K562 (cell line): Measurements from ENCODE around the gene SPEG. TPM values are rescaled to one million over a fixed set of nuclear protein-coding genes. Genes with fewer than 3 reads are reported as not detected.
A peak's percentile ranks its signal among the peaks of the same experiment; 100 is the strongest.

Experiments
- ARHGAP35 ChIP-seq: fragments of 450-650 bp; IDR thresholded peaks from 2 replicates; pipeline ENCODE4 v1.6.1; 2018; ENCODE audit not compliant: partially characterized antibody
- ARNT ChIP-seq, 2 experiments: fragments of 450-650 bp; IDR thresholded peaks; 2 replicates each; pipeline ENCODE4 v1.6.1; 2016; ENCODE audit warnings: mild to moderate bottlenecking in 1 of 2
- FOSL1 ChIP-seq: fragments of 200-800 bp; sonication (Bioruptor generic); conservative IDR thresholded peaks from 2 replicates; pipeline ENCODE4 v1.6.1; 2016; ENCODE audit warnings: missing genetic modification characterization, missing compliant biosample characterization
- GABPA ChIP-seq: fragments of 200-800 bp; sonication (Bioruptor generic); conservative IDR thresholded peaks from 2 replicates; pipeline ENCODE4 v1.6.1; 2016; ENCODE audit warnings: low read depth, missing genetic modification characterization, missing compliant biosample characterization
- KAT8 ChIP-seq: fragments of 450-650 bp; IDR thresholded peaks from 2 replicates; pipeline ENCODE4 v1.6.1; 2016; ENCODE audit warnings: low read depth, mild to moderate bottlenecking
- KDM1A ChIP-seq, 2 experiments: fragments of 450-650 bp; IDR thresholded peaks; 2 replicates each; pipeline ENCODE4 v1.6.1; 2016; ENCODE audit warnings: mild to moderate bottlenecking in 2 of 2
- MAFG ChIP-seq: fragments of 450-650 bp; conservative IDR thresholded peaks from 2 replicates; pipeline ENCODE4 v1.6.1; 2016; ENCODE audit warnings: missing genetic modification characterization, missing compliant biosample characterization
- MYNN ChIP-seq, 2 experiments: sonication (generic); formaldehyde crosslinking in 1 of 2; IDR thresholded peaks; 2 replicates each; pipeline versions ENCODE4 v1.5.0 to v1.6.1; 2016 to 2020; ENCODE audit warnings: antibody characterized with exemption in 1 of 2, missing genetic modification reagents in 1 of 2
- XRCC4 ChIP-seq: IDR thresholded peaks from one replicate; pipeline ENCODE4 v1.6.1; 2011; ENCODE audit not compliant: insufficient read depth, insufficient read length; ENCODE audit errors: extremely low read depth
- ZNF408 ChIP-seq: fragments of 250-450 bp; sonication (Bioruptor Pico); IDR thresholded peaks from 2 replicates; pipeline ENCODE4 v1.4.0; 2020; ENCODE audit warnings: low read depth, mild to moderate bottlenecking, moderate library complexity
- polyA plus RNA-seq, 8 experiments: library from polyadenylated mRNA; depleted of rRNA in 4 of 8; stranded (reverse) in 5 of 8; unstranded in 3 of 8; fragments of >200 nt; fragmentation: Nextera tagmentation in 2 of 8; fragmentation: Illumina TruSeq in 1 of 8; extraction: Ambion mirVana in 2 of 8; extraction: Trizol in 1 of 8; gene quantifications; 2 replicates each; pipeline versions ENCODE4 v1.2.1 to v1.2.3, GENCODE V29; 2011 to 2014; ENCODE audit warnings: inconsistent platforms in 1 of 8, missing spikeins in 1 of 8
- total RNA-seq, 7 experiments: library from RNA; depleted of rRNA in 6 of 7; stranded (reverse); fragments of >200 nt in 6 of 7; fragmentation: Illumina TruSeq in 2 of 7; extraction: Trizol in 2 of 7; gene quantifications; 2 replicates each; pipeline versions ENCODE4 v1.2.1 to v1.2.3, GENCODE V29; 2011 to 2021; ENCODE audit warnings: low replicate concordance in 1 of 7
- TF ChIP-seq, protein P1 (sequence below): fragments of 250-450 bp; sonication (Bioruptor Pico); IDR thresholded peaks from 2 replicates; pipeline ENCODE4 v1.4.0; 2020; ENCODE audit warnings: mild to moderate bottlenecking, moderate library complexity, borderline replicate concordance
- TF ChIP-seq, protein P2 (sequence below): IDR thresholded peaks from 2 replicates; pipeline ENCODE4 v1.6.1; 2012; ENCODE audit warnings: low read depth, low read length, improper control_type of control experiment, borderline replicate concordance
- TF ChIP-seq, protein P3 (sequence below): fragments of 250-450 bp; sonication (Bioruptor Pico); IDR thresholded peaks from 2 replicates; pipeline ENCODE4 v1.4.0; 2020; ENCODE audit warnings: mild to moderate bottlenecking, moderate library complexity
- TF ChIP-seq, protein P4 (sequence below), 2 experiments: fragments of 150-350 bp in 1 of 2; IDR thresholded peaks; 2 replicates each; pipeline ENCODE4 v1.6.1; 2012 to 2016; ENCODE audit warnings: low read depth in 2 of 2, low read length in 2 of 2, mild to moderate bottlenecking in 1 of 2, moderate library complexity in 1 of 2

SPEG gene
- total and polyA plus RNA-seq, 9 of the 15 experiments (the other 6 are each of a cell fraction or from before 2014, with no cell fraction given) = 0.49 to 8.7 (median 3.0) TPM

DNA sequence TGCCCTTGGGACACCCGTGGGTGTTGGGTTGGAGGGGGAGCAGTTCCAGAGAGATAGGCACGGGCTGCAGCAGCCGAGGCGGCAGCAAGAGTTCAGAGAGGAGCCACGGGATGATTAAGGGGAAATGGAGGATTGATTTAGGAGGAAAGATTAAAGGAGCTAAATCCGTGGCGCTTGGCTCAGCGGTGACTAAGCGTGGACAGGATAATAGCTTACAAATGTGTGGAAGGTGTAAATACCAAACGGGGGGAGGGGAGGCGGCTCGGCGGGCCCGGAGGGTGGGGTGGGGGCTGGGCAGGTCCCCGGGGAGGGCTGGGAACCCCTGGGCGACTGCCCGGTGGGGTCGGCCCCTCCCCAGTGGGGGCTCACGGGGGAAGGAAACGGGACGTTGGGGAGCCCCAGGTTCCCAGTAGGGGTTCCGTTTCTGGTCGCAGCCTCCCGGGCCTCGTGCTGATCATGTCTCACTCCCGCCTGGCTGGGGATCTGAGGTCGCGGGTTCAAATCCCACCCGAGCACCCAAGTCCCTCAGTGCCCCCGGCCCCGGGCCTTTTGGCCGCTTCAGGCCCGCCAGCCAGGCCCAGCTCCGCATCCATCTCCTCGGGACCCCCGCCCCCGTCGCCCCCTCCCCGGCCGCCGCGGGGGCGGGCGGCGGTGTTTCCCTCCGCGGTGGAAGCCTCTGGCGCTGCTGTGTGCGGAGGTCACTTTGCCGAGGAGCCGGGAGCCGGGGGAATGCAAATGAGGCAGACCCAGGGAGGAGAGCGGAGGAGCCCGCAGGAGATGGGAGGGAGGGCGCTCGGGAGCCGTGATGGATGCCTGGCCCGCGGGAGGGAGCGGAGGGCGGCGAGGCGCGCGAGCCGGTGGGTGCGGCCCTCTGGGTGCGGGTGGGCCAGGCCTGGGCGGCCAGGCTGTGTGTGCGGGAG is 87.7 kb downstream of the SPEG start (continued):
- TF ChIP-seq, protein P1, sequence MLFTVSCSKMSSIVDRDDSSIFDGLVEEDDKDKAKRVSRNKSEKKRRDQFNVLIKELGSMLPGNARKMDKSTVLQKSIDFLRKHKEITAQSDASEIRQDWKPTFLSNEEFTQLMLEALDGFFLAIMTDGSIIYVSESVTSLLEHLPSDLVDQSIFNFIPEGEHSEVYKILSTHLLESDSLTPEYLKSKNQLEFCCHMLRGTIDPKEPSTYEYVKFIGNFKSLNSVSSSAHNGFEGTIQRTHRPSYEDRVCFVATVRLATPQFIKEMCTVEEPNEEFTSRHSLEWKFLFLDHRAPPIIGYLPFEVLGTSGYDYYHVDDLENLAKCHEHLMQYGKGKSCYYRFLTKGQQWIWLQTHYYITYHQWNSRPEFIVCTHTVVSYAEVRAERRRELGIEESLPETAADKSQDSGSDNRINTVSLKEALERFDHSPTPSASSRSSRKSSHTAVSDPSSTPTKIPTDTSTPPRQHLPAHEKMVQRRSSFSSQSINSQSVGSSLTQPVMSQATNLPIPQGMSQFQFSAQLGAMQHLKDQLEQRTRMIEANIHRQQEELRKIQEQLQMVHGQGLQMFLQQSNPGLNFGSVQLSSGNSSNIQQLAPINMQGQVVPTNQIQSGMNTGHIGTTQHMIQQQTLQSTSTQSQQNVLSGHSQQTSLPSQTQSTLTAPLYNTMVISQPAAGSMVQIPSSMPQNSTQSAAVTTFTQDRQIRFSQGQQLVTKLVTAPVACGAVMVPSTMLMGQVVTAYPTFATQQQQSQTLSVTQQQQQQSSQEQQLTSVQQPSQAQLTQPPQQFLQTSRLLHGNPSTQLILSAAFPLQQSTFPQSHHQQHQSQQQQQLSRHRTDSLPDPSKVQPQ (CRISPR knock-in tag) = no peak
- TF ChIP-seq, protein P2, sequence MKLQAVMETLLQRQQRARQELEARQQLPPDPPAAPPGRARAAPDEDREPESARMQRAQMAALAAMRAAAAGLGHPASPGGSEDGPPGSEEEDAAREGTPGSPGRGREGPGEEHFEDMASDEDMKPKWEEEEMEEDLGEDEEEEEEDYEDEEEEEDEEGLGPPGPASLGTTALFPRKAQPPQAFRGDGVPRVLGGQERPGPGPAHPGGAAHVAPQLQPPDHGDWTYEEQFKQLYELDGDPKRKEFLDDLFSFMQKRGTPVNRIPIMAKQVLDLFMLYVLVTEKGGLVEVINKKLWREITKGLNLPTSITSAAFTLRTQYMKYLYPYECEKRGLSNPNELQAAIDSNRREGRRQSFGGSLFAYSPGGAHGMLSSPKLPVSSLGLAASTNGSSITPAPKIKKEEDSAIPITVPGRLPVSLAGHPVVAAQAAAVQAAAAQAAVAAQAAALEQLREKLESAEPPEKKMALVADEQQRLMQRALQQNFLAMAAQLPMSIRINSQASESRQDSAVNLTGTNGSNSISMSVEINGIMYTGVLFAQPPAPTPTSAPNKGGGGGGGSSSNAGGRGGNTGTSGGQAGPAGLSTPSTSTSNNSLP = no peak
- TF ChIP-seq ARNT (IDR thresholded peaks at IDR 0.05) = 0 out of 4 replicates have a peak, but pooled peaks have one; percentile 20 to 45
- no peak for TF ChIP-seq XRCC4
- TF ChIP-seq ARHGAP35 = no peak
- peak; percentile 55 for TF ChIP-seq MAFG (tag)
- no peak for TF ChIP-seq GABPA (tag)
- TF ChIP-seq FOSL1 (tag) = peak; percentile 78
- TF ChIP-seq KDM1A (IDR thresholded peaks at IDR 0.05) = peak; percentile 83 to 85
- TF ChIP-seq, protein P3, sequence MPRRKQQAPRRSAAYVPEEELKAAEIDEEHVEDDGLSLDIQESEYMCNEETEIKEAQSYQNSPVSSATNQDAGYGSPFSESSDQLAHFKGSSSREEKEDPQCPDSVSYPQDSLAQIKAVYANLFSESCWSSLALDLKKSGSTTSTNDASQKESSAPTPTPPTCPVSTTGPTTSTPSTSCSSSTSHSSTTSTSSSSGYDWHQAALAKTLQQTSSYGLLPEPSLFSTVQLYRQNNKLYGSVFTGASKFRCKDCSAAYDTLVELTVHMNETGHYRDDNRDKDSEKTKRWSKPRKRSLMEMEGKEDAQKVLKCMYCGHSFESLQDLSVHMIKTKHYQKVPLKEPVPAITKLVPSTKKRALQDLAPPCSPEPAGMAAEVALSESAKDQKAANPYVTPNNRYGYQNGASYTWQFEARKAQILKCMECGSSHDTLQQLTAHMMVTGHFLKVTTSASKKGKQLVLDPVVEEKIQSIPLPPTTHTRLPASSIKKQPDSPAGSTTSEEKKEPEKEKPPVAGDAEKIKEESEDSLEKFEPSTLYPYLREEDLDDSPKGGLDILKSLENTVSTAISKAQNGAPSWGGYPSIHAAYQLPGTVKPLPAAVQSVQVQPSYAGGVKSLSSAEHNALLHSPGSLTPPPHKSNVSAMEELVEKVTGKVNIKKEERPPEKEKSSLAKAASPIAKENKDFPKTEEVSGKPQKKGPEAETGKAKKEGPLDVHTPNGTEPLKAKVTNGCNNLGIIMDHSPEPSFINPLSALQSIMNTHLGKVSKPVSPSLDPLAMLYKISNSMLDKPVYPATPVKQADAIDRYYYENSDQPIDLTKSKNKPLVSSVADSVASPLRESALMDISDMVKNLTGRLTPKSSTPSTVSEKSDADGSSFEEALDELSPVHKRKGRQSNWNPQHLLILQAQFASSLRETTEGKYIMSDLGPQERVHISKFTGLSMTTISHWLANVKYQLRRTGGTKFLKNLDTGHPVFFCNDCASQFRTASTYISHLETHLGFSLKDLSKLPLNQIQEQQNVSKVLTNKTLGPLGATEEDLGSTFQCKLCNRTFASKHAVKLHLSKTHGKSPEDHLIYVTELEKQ (CRISPR knock-in tag) = no peak
- TF ChIP-seq ZNF408 (CRISPR knock-in tag) = no peak
- no peak for TF ChIP-seq KAT8
- TF ChIP-seq, protein P4, sequence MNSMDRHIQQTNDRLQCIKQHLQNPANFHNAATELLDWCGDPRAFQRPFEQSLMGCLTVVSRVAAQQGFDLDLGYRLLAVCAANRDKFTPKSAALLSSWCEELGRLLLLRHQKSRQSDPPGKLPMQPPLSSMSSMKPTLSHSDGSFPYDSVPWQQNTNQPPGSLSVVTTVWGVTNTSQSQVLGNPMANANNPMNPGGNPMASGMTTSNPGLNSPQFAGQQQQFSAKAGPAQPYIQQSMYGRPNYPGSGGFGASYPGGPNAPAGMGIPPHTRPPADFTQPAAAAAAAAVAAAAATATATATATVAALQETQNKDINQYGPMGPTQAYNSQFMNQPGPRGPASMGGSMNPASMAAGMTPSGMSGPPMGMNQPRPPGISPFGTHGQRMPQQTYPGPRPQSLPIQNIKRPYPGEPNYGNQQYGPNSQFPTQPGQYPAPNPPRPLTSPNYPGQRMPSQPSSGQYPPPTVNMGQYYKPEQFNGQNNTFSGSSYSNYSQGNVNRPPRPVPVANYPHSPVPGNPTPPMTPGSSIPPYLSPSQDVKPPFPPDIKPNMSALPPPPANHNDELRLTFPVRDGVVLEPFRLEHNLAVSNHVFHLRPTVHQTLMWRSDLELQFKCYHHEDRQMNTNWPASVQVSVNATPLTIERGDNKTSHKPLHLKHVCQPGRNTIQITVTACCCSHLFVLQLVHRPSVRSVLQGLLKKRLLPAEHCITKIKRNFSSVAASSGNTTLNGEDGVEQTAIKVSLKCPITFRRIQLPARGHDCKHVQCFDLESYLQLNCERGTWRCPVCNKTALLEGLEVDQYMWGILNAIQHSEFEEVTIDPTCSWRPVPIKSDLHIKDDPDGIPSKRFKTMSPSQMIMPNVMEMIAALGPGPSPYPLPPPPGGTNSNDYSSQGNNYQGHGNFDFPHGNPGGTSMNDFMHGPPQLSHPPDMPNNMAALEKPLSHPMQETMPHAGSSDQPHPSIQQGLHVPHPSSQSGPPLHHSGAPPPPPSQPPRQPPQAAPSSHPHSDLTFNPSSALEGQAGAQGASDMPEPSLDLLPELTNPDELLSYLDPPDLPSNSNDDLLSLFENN (IDR thresholded peaks at IDR 0.05; ENCODE audit: low read depth in 2 of 2, low read length in 2 of 2) = no peak
- 0 out of 2 replicates have a peak, but pooled peaks have one; percentile 22 for TF ChIP-seq MYNN (IDR thresholded peaks at IDR 0.05)
- TF ChIP-seq MYNN (CRISPR knock-in tag; IDR thresholded peaks at IDR 0.05) = no peak
